Measurements from ENCODE around the gene PAPOLA.

Gene PAPOLA

DNA sequence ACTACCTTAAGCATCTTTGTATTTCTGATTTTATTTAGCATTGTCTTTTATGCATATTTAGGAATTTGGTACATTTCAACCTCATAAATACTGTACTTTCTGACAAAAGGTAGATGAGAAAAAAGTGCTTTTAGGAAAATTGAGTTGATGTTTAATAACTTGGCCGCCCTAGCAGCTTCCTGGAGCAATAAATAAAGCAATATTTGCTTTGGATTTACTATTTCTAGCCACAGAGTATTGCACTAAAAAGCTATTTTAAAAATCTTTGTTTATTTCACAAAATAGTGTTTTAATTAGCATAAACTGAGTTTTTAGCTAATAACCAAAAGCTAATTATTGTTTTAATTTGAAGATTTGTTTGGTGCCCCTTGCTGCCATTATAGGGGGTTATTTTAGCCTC lies 9.5 kb downstream of the PAPOLA start:
- ChIA-PET POLR2A (no interaction called here), CTCF (no interaction called here)
- TF ChIP-seq ZNF623 (tag by site-specific recombination; IDR thresholded peaks at IDR 0.05), result no peak
- TF ChIP-seq, protein P1, sequence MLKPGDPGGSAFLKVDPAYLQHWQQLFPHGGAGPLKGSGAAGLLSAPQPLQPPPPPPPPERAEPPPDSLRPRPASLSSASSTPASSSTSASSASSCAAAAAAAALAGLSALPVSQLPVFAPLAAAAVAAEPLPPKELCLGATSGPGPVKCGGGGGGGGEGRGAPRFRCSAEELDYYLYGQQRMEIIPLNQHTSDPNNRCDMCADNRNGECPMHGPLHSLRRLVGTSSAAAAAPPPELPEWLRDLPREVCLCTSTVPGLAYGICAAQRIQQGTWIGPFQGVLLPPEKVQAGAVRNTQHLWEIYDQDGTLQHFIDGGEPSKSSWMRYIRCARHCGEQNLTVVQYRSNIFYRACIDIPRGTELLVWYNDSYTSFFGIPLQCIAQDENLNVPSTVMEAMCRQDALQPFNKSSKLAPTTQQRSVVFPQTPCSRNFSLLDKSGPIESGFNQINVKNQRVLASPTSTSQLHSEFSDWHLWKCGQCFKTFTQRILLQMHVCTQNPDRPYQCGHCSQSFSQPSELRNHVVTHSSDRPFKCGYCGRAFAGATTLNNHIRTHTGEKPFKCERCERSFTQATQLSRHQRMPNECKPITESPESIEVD (tag by site-specific recombination; IDR thresholded peaks at IDR 0.05), result peak; percentile 51
- Histone ChIP-seq H3K4me3 (ENCODE audit: low read depth, low read length) (no peak overlapping the region), H3K9me3 (ENCODE audit: control insufficient read depth, insufficient read depth, low read depth, low read length) (no peaks in the 10 kb centered on the region), H3K36me3 (ENCODE audit: control insufficient read depth in 2 of 2, insufficient read depth in 1 of 2, low read length in 2 of 2) (no peaks in the 10 kb centered on the region), H3K4me1 (ENCODE audit: control insufficient read depth, insufficient read depth, low read length) (peaks cover 36% of the 10 kb centered on the region), H3K27ac (ENCODE audit: extremely low read depth, low read depth, low read length) (no peak overlapping the region)

DNA sequence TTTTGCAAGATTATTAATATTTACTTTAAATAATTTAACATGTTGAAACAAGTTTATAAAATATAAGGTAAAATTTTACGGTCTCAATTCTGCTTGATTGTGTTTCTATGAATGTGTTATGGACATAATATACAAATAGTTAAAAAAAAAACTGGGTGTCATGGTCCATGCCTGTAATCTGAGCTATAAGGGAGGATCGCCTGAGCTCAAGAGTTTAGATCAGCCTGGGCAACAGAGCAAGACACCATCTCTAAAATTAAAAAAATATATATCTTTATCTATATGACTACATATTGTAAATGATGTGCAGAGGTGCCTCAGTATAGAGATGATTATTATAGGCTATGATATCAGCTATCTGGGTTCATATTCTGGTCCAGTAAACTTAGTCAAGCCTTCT lies 9.9 kb downstream of the PAPOLA start:
- Histone ChIP-seq H3K4me1 (ENCODE audit: control insufficient read depth, insufficient read depth, low read length) (peaks cover 37% of the 10 kb centered on the region), H3K4me3 (ENCODE audit: low read depth, low read length) (no peak overlapping the region), H3K9me3 (ENCODE audit: control insufficient read depth, insufficient read depth, low read depth, low read length) (no peaks in the 10 kb centered on the region), H3K27ac (ENCODE audit: extremely low read depth, low read depth, low read length) (no peak overlapping the region), H3K36me3 (ENCODE audit: control insufficient read depth in 2 of 2, insufficient read depth in 1 of 2, low read length in 2 of 2) (no peaks in the 10 kb centered on the region)
- ChIA-PET CTCF (no interaction called here), POLR2A (no interaction called here)
- TF ChIP-seq, protein P2, sequence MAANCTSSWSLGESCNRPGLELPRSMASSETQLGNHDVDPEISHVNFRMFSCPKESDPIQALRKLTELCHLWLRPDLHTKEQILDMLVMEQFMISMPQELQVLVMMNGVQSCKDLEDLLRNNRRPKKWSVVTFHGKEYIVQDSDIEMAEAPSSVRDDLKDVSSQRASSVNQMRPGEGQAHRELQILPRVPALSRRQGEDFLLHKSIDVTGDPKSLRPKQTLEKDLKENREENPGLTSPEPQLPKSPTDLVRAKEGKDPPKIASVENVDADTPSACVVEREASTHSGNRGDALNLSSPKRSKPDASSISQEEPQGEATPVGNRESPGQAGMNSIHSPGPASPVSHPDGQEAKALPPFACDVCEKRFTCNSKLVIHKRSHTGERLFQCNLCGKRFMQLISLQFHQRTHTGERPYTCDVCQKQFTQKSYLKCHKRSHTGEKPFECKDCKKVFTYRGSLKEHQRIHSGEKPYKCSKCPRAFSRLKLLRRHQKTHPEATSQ (tag by site-specific recombination; IDR thresholded peaks at IDR 0.05), result no peak
- TF ChIP-seq ZNF549 (tag by site-specific recombination; IDR thresholded peaks at IDR 0.05) (no peak), ZNF350 (tag by site-specific recombination; IDR thresholded peaks at IDR 0.05) (no peak), OVOL3 (tag by site-specific recombination; IDR thresholded peaks at IDR 0.05) (no peak), FEZF1 (tag by site-specific recombination; IDR thresholded peaks at IDR 0.05) (no peak), MEIS1 (CRISPR knock-in tag; IDR thresholded peaks at IDR 0.05; ENCODE audit: borderline replicate concordance) (no peak), REPIN1 (tag by site-specific recombination; IDR thresholded peaks at IDR 0.05; ENCODE audit: low read depth) (no peak), ZNF169 (tag by site-specific recombination; IDR thresholded peaks at IDR 0.05) (no peak), ZNF530 (tag by site-specific recombination; IDR thresholded peaks at IDR 0.05; ENCODE audit: low read depth) (no peak)
- TF ChIP-seq, protein P3, sequence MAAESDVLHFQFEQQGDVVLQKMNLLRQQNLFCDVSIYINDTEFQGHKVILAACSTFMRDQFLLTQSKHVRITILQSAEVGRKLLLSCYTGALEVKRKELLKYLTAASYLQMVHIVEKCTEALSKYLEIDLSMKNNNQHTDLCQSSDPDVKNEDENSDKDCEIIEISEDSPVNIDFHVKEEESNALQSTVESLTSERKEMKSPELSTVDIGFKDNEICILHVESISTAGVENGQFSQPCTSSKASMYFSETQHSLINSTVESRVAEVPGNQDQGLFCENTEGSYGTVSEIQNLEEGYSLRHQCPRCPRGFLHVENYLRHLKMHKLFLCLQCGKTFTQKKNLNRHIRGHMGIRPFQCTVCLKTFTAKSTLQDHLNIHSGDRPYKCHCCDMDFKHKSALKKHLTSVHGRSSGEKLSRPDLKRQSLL (tag by site-specific recombination; IDR thresholded peaks at IDR 0.05), result no peak
- TF ChIP-seq, protein P4, sequence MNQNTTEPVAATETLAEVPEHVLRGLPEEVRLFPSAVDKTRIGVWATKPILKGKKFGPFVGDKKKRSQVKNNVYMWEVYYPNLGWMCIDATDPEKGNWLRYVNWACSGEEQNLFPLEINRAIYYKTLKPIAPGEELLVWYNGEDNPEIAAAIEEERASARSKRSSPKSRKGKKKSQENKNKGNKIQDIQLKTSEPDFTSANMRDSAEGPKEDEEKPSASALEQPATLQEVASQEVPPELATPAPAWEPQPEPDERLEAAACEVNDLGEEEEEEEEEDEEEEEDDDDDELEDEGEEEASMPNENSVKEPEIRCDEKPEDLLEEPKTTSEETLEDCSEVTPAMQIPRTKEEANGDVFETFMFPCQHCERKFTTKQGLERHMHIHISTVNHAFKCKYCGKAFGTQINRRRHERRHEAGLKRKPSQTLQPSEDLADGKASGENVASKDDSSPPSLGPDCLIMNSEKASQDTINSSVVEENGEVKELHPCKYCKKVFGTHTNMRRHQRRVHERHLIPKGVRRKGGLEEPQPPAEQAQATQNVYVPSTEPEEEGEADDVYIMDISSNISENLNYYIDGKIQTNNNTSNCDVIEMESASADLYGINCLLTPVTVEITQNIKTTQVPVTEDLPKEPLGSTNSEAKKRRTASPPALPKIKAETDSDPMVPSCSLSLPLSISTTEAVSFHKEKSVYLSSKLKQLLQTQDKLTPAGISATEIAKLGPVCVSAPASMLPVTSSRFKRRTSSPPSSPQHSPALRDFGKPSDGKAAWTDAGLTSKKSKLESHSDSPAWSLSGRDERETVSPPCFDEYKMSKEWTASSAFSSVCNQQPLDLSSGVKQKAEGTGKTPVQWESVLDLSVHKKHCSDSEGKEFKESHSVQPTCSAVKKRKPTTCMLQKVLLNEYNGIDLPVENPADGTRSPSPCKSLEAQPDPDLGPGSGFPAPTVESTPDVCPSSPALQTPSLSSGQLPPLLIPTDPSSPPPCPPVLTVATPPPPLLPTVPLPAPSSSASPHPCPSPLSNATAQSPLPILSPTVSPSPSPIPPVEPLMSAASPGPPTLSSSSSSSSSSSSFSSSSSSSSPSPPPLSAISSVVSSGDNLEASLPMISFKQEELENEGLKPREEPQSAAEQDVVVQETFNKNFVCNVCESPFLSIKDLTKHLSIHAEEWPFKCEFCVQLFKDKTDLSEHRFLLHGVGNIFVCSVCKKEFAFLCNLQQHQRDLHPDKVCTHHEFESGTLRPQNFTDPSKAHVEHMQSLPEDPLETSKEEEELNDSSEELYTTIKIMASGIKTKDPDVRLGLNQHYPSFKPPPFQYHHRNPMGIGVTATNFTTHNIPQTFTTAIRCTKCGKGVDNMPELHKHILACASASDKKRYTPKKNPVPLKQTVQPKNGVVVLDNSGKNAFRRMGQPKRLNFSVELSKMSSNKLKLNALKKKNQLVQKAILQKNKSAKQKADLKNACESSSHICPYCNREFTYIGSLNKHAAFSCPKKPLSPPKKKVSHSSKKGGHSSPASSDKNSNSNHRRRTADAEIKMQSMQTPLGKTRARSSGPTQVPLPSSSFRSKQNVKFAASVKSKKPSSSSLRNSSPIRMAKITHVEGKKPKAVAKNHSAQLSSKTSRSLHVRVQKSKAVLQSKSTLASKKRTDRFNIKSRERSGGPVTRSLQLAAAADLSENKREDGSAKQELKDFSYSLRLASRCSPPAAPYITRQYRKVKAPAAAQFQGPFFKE (tag by site-specific recombination; IDR thresholded peaks at IDR 0.05; ENCODE audit: borderline replicate concordance), result no peak
- TF ChIP-seq, protein P5, sequence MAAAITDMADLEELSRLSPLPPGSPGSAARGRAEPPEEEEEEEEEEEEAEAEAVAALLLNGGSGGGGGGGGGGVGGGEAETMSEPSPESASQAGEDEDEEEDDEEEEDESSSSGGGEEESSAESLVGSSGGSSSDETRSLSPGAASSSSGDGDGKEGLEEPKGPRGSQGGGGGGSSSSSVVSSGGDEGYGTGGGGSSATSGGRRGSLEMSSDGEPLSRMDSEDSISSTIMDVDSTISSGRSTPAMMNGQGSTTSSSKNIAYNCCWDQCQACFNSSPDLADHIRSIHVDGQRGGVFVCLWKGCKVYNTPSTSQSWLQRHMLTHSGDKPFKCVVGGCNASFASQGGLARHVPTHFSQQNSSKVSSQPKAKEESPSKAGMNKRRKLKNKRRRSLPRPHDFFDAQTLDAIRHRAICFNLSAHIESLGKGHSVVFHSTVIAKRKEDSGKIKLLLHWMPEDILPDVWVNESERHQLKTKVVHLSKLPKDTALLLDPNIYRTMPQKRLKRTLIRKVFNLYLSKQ (tag by site-specific recombination; IDR thresholded peaks at IDR 0.05; ENCODE audit: borderline replicate concordance), result no peak
- TF ChIP-seq, protein P6, sequence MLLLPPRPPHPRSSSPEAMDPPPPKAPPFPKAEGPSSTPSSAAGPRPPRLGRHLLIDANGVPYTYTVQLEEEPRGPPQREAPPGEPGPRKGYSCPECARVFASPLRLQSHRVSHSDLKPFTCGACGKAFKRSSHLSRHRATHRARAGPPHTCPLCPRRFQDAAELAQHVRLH (tag by site-specific recombination; IDR thresholded peaks at IDR 0.05), result no peak

Data from HEK293 (cell line).